K562 (cell line): ENCODE data around the gene GRAMD2B. TPM values are rescaled to one million over a fixed set of nuclear protein-coding genes. Genes with fewer than 3 reads are reported as not detected.
A peak's percentile ranks its signal among the peaks of the same experiment; 100 is the strongest.

Experiments
- ATF7 ChIP-seq: fragments of 450-650 bp; IDR thresholded peaks from 2 replicates; pipeline ENCODE4 v1.7.1; 2014; ENCODE audit warnings: mild to moderate bottlenecking, moderate library complexity
- BRD9 ChIP-seq: fragments of 450-650 bp; IDR thresholded peaks from 2 replicates; pipeline ENCODE4 v1.6.1; 2018; ENCODE audit warnings: low read depth; ENCODE audit not compliant: partially characterized antibody
- CTBP1 ChIP-seq: fragments of 450-650 bp; IDR thresholded peaks from 2 replicates; pipeline ENCODE4 v1.6.1; 2016; ENCODE audit warnings: borderline replicate concordance
- DPF2 ChIP-seq: fragments of 450-650 bp; IDR thresholded peaks from 2 replicates; pipeline ENCODE4 v1.6.1; 2016
- GATA2 ChIP-seq: sonication (generic); formaldehyde crosslinking; IDR thresholded peaks from 2 replicates; pipeline ENCODE4 v1.4.0; 2020; ENCODE audit warnings: mild to moderate bottlenecking, missing genetic modification reagents
- HDAC3 ChIP-seq: fragments of 450-650 bp; IDR thresholded peaks from 2 replicates; pipeline ENCODE4 v1.6.1; 2018; ENCODE audit warnings: borderline replicate concordance, mild to moderate bottlenecking, moderate library complexity; ENCODE audit not compliant: partially characterized antibody
- HOXB6 ChIP-seq: fragments of 250-450 bp; sonication (Bioruptor Pico); IDR thresholded peaks from 2 replicates; pipeline ENCODE4 v1.5.1; 2022; ENCODE audit warnings: mild to moderate bottlenecking, borderline replicate concordance
- HSF4 ChIP-seq: fragments of 250-450 bp; sonication (Bioruptor Pico); IDR thresholded peaks from 2 replicates; pipeline ENCODE4 v2.1.2; 2022; ENCODE audit warnings: mild to moderate bottlenecking, moderate library complexity, borderline replicate concordance
- LCOR ChIP-seq: sonication (generic); formaldehyde crosslinking; IDR thresholded peaks from 2 replicates; pipeline ENCODE4 v1.8.0; 2022; ENCODE audit warnings: mild to moderate bottlenecking, missing genetic modification reagents
- MYNN ChIP-seq, 2 experiments: sonication (generic); formaldehyde crosslinking in 1 of 2; IDR thresholded peaks; 2 replicates each; pipeline versions ENCODE4 v1.5.0 to v1.6.1; 2016 to 2020; ENCODE audit warnings: antibody characterized with exemption in 1 of 2, missing genetic modification reagents in 1 of 2
- PRDM10 ChIP-seq: fragments of 450-650 bp; IDR thresholded peaks from 2 replicates; pipeline ENCODE4 v1.6.1; 2018; ENCODE audit not compliant: partially characterized antibody
- PRMT5 ChIP-seq: sonication (generic); formaldehyde crosslinking; IDR thresholded peaks from 2 replicates; pipeline ENCODE4 v1.5.0; 2020; ENCODE audit warnings: missing genetic modification reagents
- RNF2 ChIP-seq: sonication (generic); IDR thresholded peaks from 2 replicates; pipeline ENCODE4 v1.6.1; 2016
- SMAD1 ChIP-seq: fragments of 150-350 bp; IDR thresholded peaks from 2 replicates; pipeline ENCODE4 v1.6.1; 2014; ENCODE audit warnings: low read length, low read depth; ENCODE audit not compliant: partially characterized antibody
- SRSF1 ChIP-seq: fragments of 200-400 bp; formaldehyde crosslinking; IDR thresholded peaks from 2 replicates; pipeline ENCODE4 v1.6.1; 2017; ENCODE audit warnings: mild to moderate bottlenecking, low read depth, low read length, moderate library complexity
- TAL1 ChIP-seq: fragments of 450-650 bp; IDR thresholded peaks from 2 replicates; pipeline ENCODE4 v1.6.1; 2016; ENCODE audit warnings: mild to moderate bottlenecking
- ZKSCAN8 ChIP-seq: fragments of 200-800 bp; sonication (Bioruptor generic); IDR thresholded peaks from 2 replicates; pipeline ENCODE4 v1.6.1; 2016; ENCODE audit warnings: missing genetic modification characterization, missing compliant biosample characterization
- ZNF408 ChIP-seq: fragments of 250-450 bp; sonication (Bioruptor Pico); IDR thresholded peaks from 2 replicates; pipeline ENCODE4 v1.4.0; 2020; ENCODE audit warnings: low read depth, mild to moderate bottlenecking, moderate library complexity
- ZNF431 ChIP-seq: sonication (generic); formaldehyde crosslinking; IDR thresholded peaks from 2 replicates; pipeline ENCODE4 v1.8.0; 2022; ENCODE audit warnings: mild to moderate bottlenecking, missing genetic modification reagents
- ZNF655 ChIP-seq: fragments of 250-450 bp; sonication (Bioruptor Pico); IDR thresholded peaks from 2 replicates; pipeline ENCODE4 v1.5.0; 2021
- polyA plus RNA-seq, 8 experiments: library from polyadenylated mRNA; depleted of rRNA in 4 of 8; stranded (reverse) in 5 of 8; unstranded in 3 of 8; fragments of >200 nt; fragmentation: Nextera tagmentation in 2 of 8; fragmentation: Illumina TruSeq in 1 of 8; extraction: Ambion mirVana in 2 of 8; extraction: Trizol in 1 of 8; gene quantifications; 2 replicates each; pipeline versions ENCODE4 v1.2.1 to v1.2.3, GENCODE V29; 2011 to 2014; ENCODE audit warnings: inconsistent platforms in 1 of 8, missing spikeins in 1 of 8
- total RNA-seq, 7 experiments: library from RNA; depleted of rRNA in 6 of 7; stranded (reverse); fragments of >200 nt in 6 of 7; fragmentation: Illumina TruSeq in 2 of 7; extraction: Trizol in 2 of 7; gene quantifications; 2 replicates each; pipeline versions ENCODE4 v1.2.1 to v1.2.3, GENCODE V29; 2011 to 2021; ENCODE audit warnings: low replicate concordance in 1 of 7
- TF ChIP-seq, protein P1 (sequence below): sonication (generic); formaldehyde crosslinking; IDR thresholded peaks from 2 replicates; pipeline ENCODE4 v1.8.1; 2023; ENCODE audit warnings: mild to moderate bottlenecking, missing genetic modification reagents, moderate library complexity
- TF ChIP-seq, protein P2 (sequence below): sonication (generic); formaldehyde crosslinking; IDR thresholded peaks from 2 replicates; pipeline ENCODE4 v1.9.0; 2022; ENCODE audit warnings: mild to moderate bottlenecking, missing genetic modification reagents

GRAMD2B gene
- total and polyA plus RNA-seq, 9 of the 15 experiments (the other 6 are each of a cell fraction or from before 2014, with no cell fraction given) = 0.32 to 4.2 (median 1.4) TPM

DNA sequence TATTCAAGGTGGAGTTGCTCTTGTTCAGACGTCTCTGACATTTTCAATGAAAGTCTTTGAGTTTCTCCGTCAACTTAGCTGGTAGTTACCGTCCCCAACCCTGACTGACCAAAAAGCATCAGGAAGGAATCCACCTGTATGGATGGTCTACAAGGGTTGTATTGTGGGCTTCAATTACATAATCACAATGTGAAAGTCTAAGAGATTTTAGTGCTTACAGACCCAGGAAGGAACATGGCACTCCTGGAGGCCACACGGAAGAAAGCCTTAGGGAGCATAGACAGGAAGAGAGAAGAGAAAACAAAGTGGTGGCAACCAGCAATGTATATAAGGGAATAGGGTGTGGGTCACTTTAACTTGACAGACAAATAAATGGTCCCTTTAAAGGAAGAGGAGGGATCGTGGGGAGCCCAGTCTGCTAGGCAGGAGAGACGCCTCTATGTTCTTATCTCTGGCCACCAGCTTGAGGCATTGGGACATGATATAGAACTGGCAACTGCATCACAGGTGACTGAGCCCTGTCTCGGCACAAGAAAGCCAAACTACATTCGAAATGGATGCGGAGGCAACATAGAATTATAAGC lies 91.4 kb downstream of the GRAMD2B start (continued):
- TF ChIP-seq ZKSCAN8 (CRISPR knock-in tag) = peak; percentile 68; the same call in 1 of the 2 replicates
- TF ChIP-seq MYNN (IDR thresholded peaks at IDR 0.05) = peak; percentile 75
- TF ChIP-seq MYNN (CRISPR knock-in tag; IDR thresholded peaks at IDR 0.05) = no peak
- TF ChIP-seq DPF2 = peak; percentile 93
- TF ChIP-seq LCOR (CRISPR knock-in tag) = peak; percentile 57
- TF ChIP-seq, protein P1, sequence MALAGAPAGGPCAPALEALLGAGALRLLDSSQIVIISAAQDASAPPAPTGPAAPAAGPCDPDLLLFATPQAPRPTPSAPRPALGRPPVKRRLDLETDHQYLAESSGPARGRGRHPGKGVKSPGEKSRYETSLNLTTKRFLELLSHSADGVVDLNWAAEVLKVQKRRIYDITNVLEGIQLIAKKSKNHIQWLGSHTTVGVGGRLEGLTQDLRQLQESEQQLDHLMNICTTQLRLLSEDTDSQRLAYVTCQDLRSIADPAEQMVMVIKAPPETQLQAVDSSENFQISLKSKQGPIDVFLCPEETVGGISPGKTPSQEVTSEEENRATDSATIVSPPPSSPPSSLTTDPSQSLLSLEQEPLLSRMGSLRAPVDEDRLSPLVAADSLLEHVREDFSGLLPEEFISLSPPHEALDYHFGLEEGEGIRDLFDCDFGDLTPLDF = peak; percentile 76; the same call in 1 of the 2 replicates
- TF ChIP-seq HDAC3 = peak; percentile 71
- TF ChIP-seq RNF2 = peak; percentile 80
- TF ChIP-seq HOXB6 (CRISPR knock-in tag) = no peak
- TF ChIP-seq CTBP1 = peak; percentile 87
- TF ChIP-seq, protein P2, sequence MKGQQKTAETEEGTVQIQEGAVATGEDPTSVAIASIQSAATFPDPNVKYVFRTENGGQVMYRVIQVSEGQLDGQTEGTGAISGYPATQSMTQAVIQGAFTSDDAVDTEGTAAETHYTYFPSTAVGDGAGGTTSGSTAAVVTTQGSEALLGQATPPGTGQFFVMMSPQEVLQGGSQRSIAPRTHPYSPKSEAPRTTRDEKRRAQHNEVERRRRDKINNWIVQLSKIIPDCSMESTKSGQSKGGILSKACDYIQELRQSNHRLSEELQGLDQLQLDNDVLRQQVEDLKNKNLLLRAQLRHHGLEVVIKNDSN = no peak
- peak; percentile 86 for TF ChIP-seq GATA2 (CRISPR knock-in tag)
- no peak for TF ChIP-seq ZNF408 (CRISPR knock-in tag)
- TF ChIP-seq ATF7 = 0 out of 2 replicates have a peak, but pooled peaks have one; percentile 21
- no peak for TF ChIP-seq PRMT5 (CRISPR knock-in tag)
- no peak for TF ChIP-seq SMAD1
- peak; percentile 63 for TF ChIP-seq PRDM10
- TF ChIP-seq ZNF431 (CRISPR knock-in tag) = no peak
- TF ChIP-seq TAL1 = peak; percentile 94
- TF ChIP-seq BRD9 = peak; percentile 90
- 0 out of 2 replicates have a peak, but pooled peaks have one; percentile 22 for TF ChIP-seq HSF4
- TF ChIP-seq SRSF1 = no peak
- TF ChIP-seq ZNF655 (CRISPR knock-in tag) = no peak
